Fibroblast of mammary gland (primary cell): ENCODE results near the gene DUSP2.

Experiments used
- DNase-seq: peaks from one replicate; pipeline ENCODE4 v3.0.0-alpha.2; 2010; ENCODE audit warnings: low read depth
- H3K4me3 ChIP-seq: 2 replicates; pipeline ENCODE4 v1.5.1; 2011; ENCODE audit warnings: low read depth, mild to moderate bottlenecking, low read length, moderate library complexity; ENCODE audit not compliant: control insufficient read depth
- TF ChIP-seq, protein P1 (sequence below): conservative IDR thresholded peaks from 2 replicates; pipeline ENCODE4 v1.5.1; 2011; ENCODE audit warnings: low read depth, low read length, inconsistent platforms; ENCODE audit not compliant: control insufficient read depth, insufficient read depth

The DUSP2 gene

GRCh38 chr2:96128456-96128855 is 16.8 kb downstream of the DUSP2 start:
- TF ChIP-seq, protein P1, sequence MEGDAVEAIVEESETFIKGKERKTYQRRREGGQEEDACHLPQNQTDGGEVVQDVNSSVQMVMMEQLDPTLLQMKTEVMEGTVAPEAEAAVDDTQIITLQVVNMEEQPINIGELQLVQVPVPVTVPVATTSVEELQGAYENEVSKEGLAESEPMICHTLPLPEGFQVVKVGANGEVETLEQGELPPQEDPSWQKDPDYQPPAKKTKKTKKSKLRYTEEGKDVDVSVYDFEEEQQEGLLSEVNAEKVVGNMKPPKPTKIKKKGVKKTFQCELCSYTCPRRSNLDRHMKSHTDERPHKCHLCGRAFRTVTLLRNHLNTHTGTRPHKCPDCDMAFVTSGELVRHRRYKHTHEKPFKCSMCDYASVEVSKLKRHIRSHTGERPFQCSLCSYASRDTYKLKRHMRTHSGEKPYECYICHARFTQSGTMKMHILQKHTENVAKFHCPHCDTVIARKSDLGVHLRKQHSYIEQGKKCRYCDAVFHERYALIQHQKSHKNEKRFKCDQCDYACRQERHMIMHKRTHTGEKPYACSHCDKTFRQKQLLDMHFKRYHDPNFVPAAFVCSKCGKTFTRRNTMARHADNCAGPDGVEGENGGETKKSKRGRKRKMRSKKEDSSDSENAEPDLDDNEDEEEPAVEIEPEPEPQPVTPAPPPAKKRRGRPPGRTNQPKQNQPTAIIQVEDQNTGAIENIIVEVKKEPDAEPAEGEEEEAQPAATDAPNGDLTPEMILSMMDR = no peak
- no peak overlapping the region for H3K4me3 ChIP-seq
- DNase-seq = no peak

GRCh38 chr2:96124406-96125265 is 20.6 kb downstream of the DUSP2 start:
- DNase-seq = no peak
- H3K4me3 ChIP-seq = no peak overlapping the region
- TF ChIP-seq, protein P1 = no peak

DNA sequence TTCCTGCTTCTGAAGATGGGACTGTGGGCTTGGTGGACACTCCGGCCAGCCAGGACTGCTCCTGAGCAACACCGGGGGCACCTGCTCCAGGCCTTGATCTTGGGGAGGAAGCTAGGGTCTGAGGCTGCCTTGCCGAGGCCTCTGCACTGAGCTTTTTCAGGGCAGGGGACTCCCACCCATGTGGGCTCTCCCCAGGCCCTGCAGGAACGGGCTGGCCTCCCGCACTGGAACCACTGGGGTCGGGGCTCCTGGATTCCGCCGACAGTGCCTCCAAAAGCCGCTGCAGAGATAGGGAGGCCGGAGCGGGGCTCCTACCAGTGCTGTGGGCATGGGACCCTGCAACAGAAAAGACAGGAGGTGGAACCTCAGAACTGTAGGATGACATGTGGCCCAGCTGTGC is 21.3 kb downstream of the DUSP2 start:
- TF ChIP-seq, protein P1 = no peak
- H3K4me3 ChIP-seq = no peak overlapping the region
- no peak for DNase-seq

GRCh38 chr2:96123290-96123689 is 21.9 kb downstream of the DUSP2 start:
- no peak for DNase-seq
- no peak overlapping the region for H3K4me3 ChIP-seq
- TF ChIP-seq, protein P1 = no peak

GRCh38 chr2:96122391-96122790 is 22.8 kb downstream of the DUSP2 start:
- TF ChIP-seq, protein P1 = no peak
- H3K4me3 ChIP-seq = no peak overlapping the region
- no peak for DNase-seq

- TF ChIP-seq, protein P1 = no peak
- DNase-seq = no peak
- H3K4me3 ChIP-seq = no peak overlapping the region
Observed at GRCh38 chr2:96121414-96121813, 23.8 kb downstream of the DUSP2 start.

GRCh38 chr2:96120991-96121390 is 24.2 kb downstream of the DUSP2 start:
- TF ChIP-seq, protein P1 = no peak
- H3K4me3 ChIP-seq = no peak overlapping the region
- no peak for DNase-seq
